Kidney epithelial cell (primary cell): ENCODE data around the gene PIBF1. TPM values are rescaled to one million over a fixed set of nuclear protein-coding genes. Genes with fewer than 3 reads are reported as not detected.

ENCODE experiments used
- DNase-seq: peaks from one replicate; pipeline ENCODE4 v3.0.0-alpha.2; 2010; ENCODE audit warnings: low read depth
- H3K27me3 ChIP-seq: 2 replicates; pipeline ENCODE4 v1.6.0; 2011; ENCODE audit warnings: low read length; ENCODE audit not compliant: control insufficient read depth, insufficient read depth
- H3K36me3 ChIP-seq: 2 replicates; pipeline ENCODE4 v1.5.1; 2011; ENCODE audit warnings: low read length; ENCODE audit not compliant: control insufficient read depth, insufficient read depth
- H3K4me3 ChIP-seq: 2 replicates; pipeline ENCODE4 v1.5.1; 2011; ENCODE audit warnings: low read depth, mild to moderate bottlenecking, control low read depth, low read length
- CTCF ChIP-seq: IDR thresholded peaks from 2 replicates; pipeline ENCODE4 v1.5.1; 2011; ENCODE audit warnings: mild to moderate bottlenecking, moderate library complexity, low read length, control low read depth, inconsistent platforms; ENCODE audit not compliant: insufficient read depth, poor library complexity, severe bottlenecking
- total RNA-seq: library from RNA; depleted of rRNA; stranded (reverse); fragments of >200 nt; gene quantifications from 2 replicates; pipeline ENCODE4 v1.2.3, GENCODE V29; 2015

Gene PIBF1
- total RNA-seq, 1 donor from 2014 or later: 17.0 TPM

- TF ChIP-seq CTCF: no peak
- no peak for DNase-seq
These were observed 204.3 kb downstream of the PIBF1 start for GRCh38 chr13:72986197-72986596.

GRCh38 chr13:72990953-72991352 lies 209.0 kb downstream of the PIBF1 start:
- no peak for TF ChIP-seq CTCF
- H3K27me3 ChIP-seq: no peaks in the 10 kb centered on the region

More at GRCh38 chr13:72986197-72986596, 204.3 kb downstream of the PIBF1 start:
- Histone ChIP-seq H3K36me3 (no peaks in the 10 kb centered on the region), H3K27me3 (no peaks in the 10 kb centered on the region), H3K4me3 (no peak overlapping the region)

GRCh38 chr13:72998012-72998411 lies 216.1 kb downstream of the PIBF1 start:
- no peak for TF ChIP-seq CTCF
- Histone ChIP-seq H3K27me3 (no peaks in the 10 kb centered on the region), H3K4me3 (no peak overlapping the region), H3K36me3 (no peaks in the 10 kb centered on the region)
- no peak for DNase-seq

More at GRCh38 chr13:72990953-72991352, 209.0 kb downstream of the PIBF1 start:
- Histone ChIP-seq H3K36me3 (no peaks in the 10 kb centered on the region), H3K4me3 (no peak overlapping the region)
- DNase-seq: no peak

- no peak for TF ChIP-seq CTCF
- Histone ChIP-seq H3K27me3 (no peaks in the 10 kb centered on the region), H3K4me3 (no peak overlapping the region), H3K36me3 (no peaks in the 10 kb centered on the region)
- DNase-seq: no peak
These were observed 218.2 kb downstream of the PIBF1 start for GRCh38 chr13:73000027-73000674.

GRCh38 chr13:73001971-73002370 lies 220.0 kb downstream of the PIBF1 start:
- Histone ChIP-seq H3K27me3 (no peaks in the 10 kb centered on the region), H3K36me3 (no peaks in the 10 kb centered on the region), H3K4me3 (no peak overlapping the region)
- DNase-seq: no peak
- no peak for TF ChIP-seq CTCF

- Histone ChIP-seq H3K27me3 (no peaks in the 10 kb centered on the region), H3K36me3 (no peaks in the 10 kb centered on the region), H3K4me3 (no peak overlapping the region)
- no peak for TF ChIP-seq CTCF
- DNase-seq: no peak
These were observed 229.8 kb downstream of the PIBF1 start for GRCh38 chr13:73011751-73012150.
